K562 (cell line): ENCODE results near the gene UROS. TPM values are rescaled to one million over a fixed set of nuclear protein-coding genes. Genes with fewer than 3 reads are reported as not detected.

Experiments used
- ATAC-seq: fragments of 200-7000 bp; cut with Tn5 transposase; 3 replicates; pipeline ENCODE4 v1.9.1; 2020; ENCODE audit warnings: moderate library complexity
- BruUV-seq: library from RNA; stranded (reverse); fragments of 400-500 nt; replicated peaks from 2 replicates; lab custom pipeline; 2021; lab: Mats Ljungman, UMichigan
- CTCF ChIA-PET: fragments of 300-600 bp; formaldehyde crosslinking; extraction: SDS; loops from one replicate; lab custom pipeline; 2021; ENCODE audit warnings: low intra/inter-chr PET ratio; lab: Yijun Ruan, JAX
- POLR2A ChIA-PET: fragments of 300-600, 350-650 bp; sonication (Branson Sonifier 250); formaldehyde crosslinking; extraction: SDS; loops from one replicate; lab custom pipeline; 2021; ENCODE audit warnings: antibody characterized with exemption, inconsistent platforms; lab: Yijun Ruan, JAX
- DNase-seq, 4 experiments: peaks; one replicate each; pipeline versions ENCODE4 v3.0.0 to v3.0.0-alpha.2; 2011 to 2018; ENCODE audit warnings: low spot score in 3 of 4, mixed read lengths in 3 of 4; ENCODE audit errors: extremely low read depth in 1 of 4
- FAIRE-seq: peaks from 2 replicates; lab custom pipeline; 2011; peaks lifted over from hg19 to GRCh38; lab: Jason Lieb, UNC
- H2AFZ ChIP-seq: 2 replicates; pipeline ENCODE4 v1.6.0; 2011; ENCODE audit warnings: low read depth, low read length, control low read depth, inconsistent platforms
- H3K27ac ChIP-seq: fragments of 200-600 bp; 3 replicates; pipeline ENCODE4 v1.8.0; 2011; ENCODE audit warnings: low read depth, mild to moderate bottlenecking, control low read depth, inconsistent platforms, low read length, moderate library complexity, mixed read lengths; ENCODE audit errors: extremely low read depth
- H3K27me3 ChIP-seq, 2 experiments: fragments of 300-600 bp in 1 of 2; 2 replicates in 1 of 2; 3 replicates in 1 of 2; pipeline versions ENCODE4 v1.6.0 to v1.8.0; 2011; ENCODE audit warnings: inconsistent platforms in 2 of 2, low read length in 2 of 2, mild to moderate bottlenecking in 1 of 2, mixed read lengths in 1 of 2, moderate library complexity in 1 of 2; ENCODE audit not compliant: control insufficient read depth in 2 of 2, insufficient read depth in 2 of 2
- H3K36me3 ChIP-seq: fragments of 300-600 bp; 3 replicates; pipeline ENCODE4 v1.8.0; 2011; ENCODE audit warnings: mild to moderate bottlenecking, low read length, inconsistent platforms; ENCODE audit not compliant: control insufficient read depth, insufficient read depth
- H3K4me1 ChIP-seq, 2 experiments: fragments of 200-600 bp in 1 of 2; replicated peaks in 1 of 2; 2 replicates in 1 of 2; 3 replicates in 1 of 2; pipeline versions ENCODE4 v1.5.1 to v1.8.0; 2011; ENCODE audit warnings: inconsistent platforms in 2 of 2, low read length in 2 of 2, mild to moderate bottlenecking in 1 of 2, mixed read lengths in 1 of 2, moderate library complexity in 1 of 2; ENCODE audit not compliant: control insufficient read depth in 2 of 2, insufficient read depth in 2 of 2
- H3K4me2 ChIP-seq: 2 replicates; pipeline ENCODE4 v1.6.1; 2011; ENCODE audit warnings: low read length, control low read depth, inconsistent platforms, mixed read lengths; ENCODE audit not compliant: insufficient read depth
- H3K4me3 ChIP-seq: fragments of 200-600 bp; sonication (generic), shearing (Covaris generic); 2 replicates; pipeline ENCODE4 v1.5.1; 2016; ENCODE audit warnings: control low read depth, inconsistent platforms
- H3K79me2 ChIP-seq: fragments of 200-600 bp; 3 replicates; pipeline ENCODE4 v1.8.0; 2011; ENCODE audit warnings: low read length, inconsistent platforms; ENCODE audit not compliant: control insufficient read depth, insufficient read depth
- H3K9ac ChIP-seq, 2 experiments: 2 replicates each; pipeline versions ENCODE4 v1.6.0 to v1.6.1; 2011; ENCODE audit warnings: low read depth in 2 of 2, low read length in 2 of 2, control low read depth in 1 of 2, inconsistent platforms in 1 of 2, mild to moderate bottlenecking in 1 of 2, mixed read lengths in 1 of 2; ENCODE audit not compliant: insufficient read depth in 1 of 2
- H3K9me1 ChIP-seq: one replicate; pipeline ENCODE4 v1.6.0; 2011; ENCODE audit warnings: inconsistent platforms, mild to moderate bottlenecking, low read length, moderate library complexity; ENCODE audit not compliant: control insufficient read depth, insufficient read depth
- H3K9me3 ChIP-seq: replicated peaks from 2 replicates; pipeline ENCODE4 v1.5.1; 2011; ENCODE audit warnings: low read depth, low read length, inconsistent platforms; ENCODE audit not compliant: control insufficient read depth, insufficient read depth
- H4K20me1 ChIP-seq: replicated peaks from 2 replicates; pipeline ENCODE4 v1.6.1; 2011; ENCODE audit warnings: low read length, inconsistent platforms, mixed read lengths; ENCODE audit not compliant: control insufficient read depth, insufficient read depth
- ATF3 ChIP-seq, 2 experiments: fragments of 450-650 bp in 1 of 2; sonication (generic) in 1 of 2; formaldehyde crosslinking in 1 of 2; IDR thresholded peaks in 1 of 2; conservative IDR thresholded peaks in 1 of 2; 2 replicates each; pipeline versions ENCODE4 v1.6.1 to v1.8.1; 2016 to 2023; ENCODE audit warnings: mild to moderate bottlenecking in 2 of 2, moderate library complexity in 2 of 2, inconsistent platforms in 1 of 2, missing genetic modification reagents in 1 of 2
- BMI1 ChIP-seq: fragments of 150-350 bp; IDR thresholded peaks from 2 replicates; pipeline ENCODE4 v1.6.1; 2014; ENCODE audit warnings: low read length
- BRF2 ChIP-seq: IDR thresholded peaks from 3 replicates; pipeline ENCODE4 v1.6.1; 2011; ENCODE audit warnings: borderline replicate concordance, mild to moderate bottlenecking; ENCODE audit not compliant: insufficient read length, insufficient read depth
- CC2D1A ChIP-seq: fragments of 450-650 bp; IDR thresholded peaks from 2 replicates; pipeline ENCODE4 v1.6.1; 2017; ENCODE audit warnings: mild to moderate bottlenecking
- GABPB1 ChIP-seq: sonication (generic); formaldehyde crosslinking; IDR thresholded peaks from 2 replicates; pipeline ENCODE4 v1.8.0; 2022; ENCODE audit warnings: mild to moderate bottlenecking, missing genetic modification reagents
- MTA1 ChIP-seq: fragments of 450-650 bp; IDR thresholded peaks from 2 replicates; pipeline ENCODE4 v1.6.1; 2017; ENCODE audit warnings: borderline replicate concordance
- NFRKB ChIP-seq: fragments of 450-650 bp; IDR thresholded peaks from 2 replicates; pipeline ENCODE4 v1.6.1; 2016; ENCODE audit warnings: low read depth
- STAT5A ChIP-seq: IDR thresholded peaks from 2 replicates; pipeline ENCODE4 v1.6.1; 2012; ENCODE audit warnings: low read length, inconsistent platforms, borderline replicate concordance
- ZHX1 ChIP-seq: fragments of 150-350 bp; conservative IDR thresholded peaks from 2 replicates; pipeline ENCODE4 v1.6.1; 2014; ENCODE audit warnings: low read length
- ZNF239 ChIP-seq: fragments of 250-450 bp; sonication (Bioruptor Pico); IDR thresholded peaks from 2 replicates; pipeline ENCODE4 v1.4.0; 2020; ENCODE audit warnings: mild to moderate bottlenecking
- ZNF277 ChIP-seq: fragments of 250-450 bp; sonication (Bioruptor Pico); IDR thresholded peaks from 2 replicates; pipeline ENCODE4 v1.8.0; 2022; ENCODE audit warnings: inconsistent platforms, mild to moderate bottlenecking, moderate library complexity, borderline replicate concordance
- WGBS: fragments of 100-300 bp; shearing (Covaris generic); methylation state at CpG from one replicate; pipeline ENCODE4 v1.1.6; 2016; ENCODE audit warnings: low coverage, mixed read lengths; ENCODE audit not compliant: insufficient coverage; ENCODE audit errors: missing lambda C conversion rate; 5-methylcytosine and 5-hydroxymethylcytosine counted together
- in situ Hi-C: fragments of 300-500 bp; cut with MboI; formaldehyde crosslinking; loops from 4 replicates; pipeline ENCODE4 v1.15.0; 2018; ENCODE audit warnings: inconsistent platforms, mixed read lengths
- intact Hi-C: fragments of 100-400 bp; cut with micrococcal nuclease; formaldehyde crosslinking; loops from 2 replicates; pipeline ENCODE4 v1.14.2; 2022
- polyA plus RNA-seq, 8 experiments: library from polyadenylated mRNA; depleted of rRNA in 4 of 8; stranded (reverse) in 5 of 8; unstranded in 3 of 8; fragments of >200 nt; fragmentation: Nextera tagmentation in 2 of 8; fragmentation: Illumina TruSeq in 1 of 8; extraction: Ambion mirVana in 2 of 8; extraction: Trizol in 1 of 8; gene quantifications; 2 replicates each; pipeline versions ENCODE4 v1.2.1 to v1.2.3, GENCODE V29; 2011 to 2014; ENCODE audit warnings: inconsistent platforms in 1 of 8, missing spikeins in 1 of 8
- total RNA-seq, 7 experiments: library from RNA; depleted of rRNA in 6 of 7; stranded (reverse); fragments of >200 nt in 6 of 7; fragmentation: Illumina TruSeq in 2 of 7; extraction: Trizol in 2 of 7; gene quantifications; 2 replicates each; pipeline versions ENCODE4 v1.2.1 to v1.2.3, GENCODE V29; 2011 to 2021; ENCODE audit warnings: low replicate concordance in 1 of 7

Gene UROS
- total and polyA plus RNA-seq, 9 of the 15 experiments (the other 6 are each of a cell fraction or from before 2014, with no cell fraction given) = 6.4 to 39.1 (median 32.3) TPM

- DNase-seq (no peak), FAIRE-seq (no peak), ATAC-seq (no peak)
- no TSS peak for BruUV-seq
- Histone ChIP-seq H4K20me1 (no peaks in the 10 kb centered on the region; the same call in 1 of the 2 replicates), H3K4me2 (no peak overlapping the region), H3K36me3 (peaks cover 37% of the 10 kb centered on the region; the same call in 2 of the 3 replicates), H3K9me1 (peaks cover 2% of the 10 kb centered on the region), H3K27ac (no peak overlapping the region), H3K27me3 (no peaks in the 10 kb centered on the region), H3K4me1 (peaks cover 0 to 4% of the 10 kb centered on the region in 2 experiments; a peak in 2 of 5 replicates), H3K9me3 (no peaks in the 10 kb centered on the region), H2AFZ (no peak overlapping the region), H3K79me2 (no peaks in the 10 kb centered on the region), H3K9ac (peak overlapping the region in 1 of 2 experiments; percentile 45; a peak in 1 of 4 replicates), H3K4me3 (no peak overlapping the region)
- intact Hi-C loops = no loop called here
- 40% methylated on average over 1 of the region's 2 CpGs for WGBS
- ChIA-PET POLR2A (interaction anchor here (1.2 to 2.3 kb wide), 5 partner anchors 8 to 13 kb away, joined by 4 to 5 read pairs (median 5); no protein-coding TSS in a partner anchor), CTCF (no interaction called here)
- in situ Hi-C loops = no loop called here
- TF ChIP-seq GABPB1 (no peak), NFRKB (no peak), BMI1 (no peak), MTA1 (no peak), CC2D1A (no peak), STAT5A (no peak), ATF3 (IDR thresholded peaks at IDR 0.05) (no peak), ATF3 (CRISPR knock-in tag; conservative IDR thresholded peaks at IDR 0.05) (no peak), ZNF277 (no peak), ZNF239 (CRISPR knock-in tag) (no peak), ZHX1 (no peak), BRF2 (no peak)
Measured at GRCh38 chr10:125795128-125795527, 27.9 kb downstream of the UROS start.
